ENCODE data around the gene HSPBP1.
A peak's percentile ranks its signal among the peaks of the same experiment; 100 is the strongest.

GRCh38 chr19:55212447-55212846 lies 67.5 kb downstream of the HSPBP1 start:
- peak; percentile 99 for TF ChIP-seq CTCF (conservative IDR thresholded peaks at IDR 0.05; ENCODE audit: low read depth, low read length)
- no peak for TF ChIP-seq EZH2phosphoT487 (IDR thresholded peaks at IDR 0.05; ENCODE audit: borderline replicate concordance, low read length)
- TF ChIP-seq EZH2 (IDR thresholded peaks at IDR 0.05; ENCODE audit: low read length, unreplicated experiment): no peak

Measured in PC-3 (cell line).